ENCODE measurements around the gene DUSP9. TPM values are rescaled to one million over a fixed set of nuclear protein-coding genes. Genes with fewer than 3 reads are reported as not detected.

DUSP9 gene, protein sequence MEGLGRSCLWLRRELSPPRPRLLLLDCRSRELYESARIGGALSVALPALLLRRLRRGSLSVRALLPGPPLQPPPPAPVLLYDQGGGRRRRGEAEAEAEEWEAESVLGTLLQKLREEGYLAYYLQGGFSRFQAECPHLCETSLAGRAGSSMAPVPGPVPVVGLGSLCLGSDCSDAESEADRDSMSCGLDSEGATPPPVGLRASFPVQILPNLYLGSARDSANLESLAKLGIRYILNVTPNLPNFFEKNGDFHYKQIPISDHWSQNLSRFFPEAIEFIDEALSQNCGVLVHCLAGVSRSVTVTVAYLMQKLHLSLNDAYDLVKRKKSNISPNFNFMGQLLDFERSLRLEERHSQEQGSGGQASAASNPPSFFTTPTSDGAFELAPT
- total RNA-seq, result 0.12 TPM in 1 of 2 replicates, not detected in the other

GRCh38 chrX:153646620-153647373 is at the start of gene DUSP9:
Gene DUSP9 (plus strand): TSS chrX:153647203. CDS start chrX:153647954, 751 bp downstream.

DNA sequence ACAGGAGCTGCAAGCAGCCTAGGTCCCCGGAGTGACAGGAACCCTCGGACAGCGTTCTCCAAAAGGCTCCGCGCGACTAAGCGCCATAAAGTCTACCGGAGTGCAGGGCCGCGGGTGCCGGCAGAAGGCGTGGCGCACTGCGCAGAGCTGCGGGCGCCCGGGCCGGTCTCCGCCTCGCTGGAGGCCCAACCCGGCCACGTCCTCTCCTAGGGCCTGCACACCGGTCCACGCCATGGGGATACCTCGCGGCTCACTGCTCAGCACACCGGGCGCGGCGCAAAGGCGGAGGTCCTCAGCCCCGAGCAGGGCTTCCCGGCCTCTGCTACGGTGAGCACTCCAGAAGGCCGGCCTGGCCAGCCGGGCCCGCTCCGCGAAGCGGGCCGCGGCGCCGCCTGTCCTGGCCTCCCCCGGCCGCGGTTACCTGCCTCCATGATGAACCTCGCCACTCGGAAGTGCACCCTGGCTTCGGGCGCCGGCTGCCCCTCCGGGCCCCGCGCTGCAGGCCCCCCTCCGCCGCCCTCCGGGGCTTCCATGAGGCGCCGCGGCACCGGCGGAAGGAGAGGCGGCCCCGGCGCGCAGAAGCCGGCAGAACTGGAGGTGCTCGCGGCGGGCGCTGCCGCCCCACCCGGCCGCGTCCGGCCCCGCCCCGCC is 48.3 kb upstream of the DUSP9 start, which contains the start of gene CCNQ:
Gene CCNQ (minus strand): TSS at position 599 of the 651 bp plus-strand sequence. CDS start 66 bp downstream, at position 533.

GRCh38 chrX:153673428-153674218 is 26.6 kb downstream of the DUSP9 start, which contains the start of gene PNCK:
Gene PNCK (minus strand): TSS chrX:153673813. CDS start chrX:153673076, 737 bp downstream.

GRCh38 chrX:153687121-153688039 is 40.4 kb downstream of the DUSP9 start, which contains the start of gene SLC6A8:
Gene SLC6A8 (plus strand): TSS chrX:153687926. CDS start chrX:153688575, 649 bp downstream.

Other genes with a start within 250 kb of the DUSP9 start
- not detected in 2 replicates for gene PNMA6E, start 245.9 kb upstream of the DUSP9 start, total RNA-seq
- 0.06 TPM in 1 of 2 replicates, not detected in the other for gene ZFP92, start 235.7 kb upstream of the DUSP9 start, total RNA-seq
- gene TREX2, start 201.1 kb upstream of the DUSP9 start, total RNA-seq, result 1.1 and 5.5 TPM in 2 replicates
- gene HAUS7, start 176.6 kb upstream of the DUSP9 start, total RNA-seq, result 15.6 and 16.8 TPM in 2 replicates
- gene BGN, start 152.2 kb upstream of the DUSP9 start, total RNA-seq, result 318 and 356 TPM in 2 replicates
- gene ATP2B3, start 129.6 kb upstream of the DUSP9 start, total RNA-seq, result not detected in 2 replicates
- 14.9 and 22.7 TPM in 2 replicates for gene CCNQ, start 48.1 kb upstream of the DUSP9 start, total RNA-seq
- 0.20 and 0.25 TPM in 2 replicates for gene PNCK, start 26.6 kb downstream of the DUSP9 start, total RNA-seq
- 28.0 and 31.3 TPM in 2 replicates for gene SLC6A8, start 40.7 kb downstream of the DUSP9 start, total RNA-seq
- gene BCAP31, start 77.2 kb downstream of the DUSP9 start, total RNA-seq, result 116 and 122 TPM in 2 replicates
- gene ABCD1, start 77.7 kb downstream of the DUSP9 start, total RNA-seq, result 11.7 and 11.8 TPM in 2 replicates
- gene PLXNB3, start 117.0 kb downstream of the DUSP9 start, total RNA-seq, result 0.94 and 2.4 TPM in 2 replicates
- gene SRPK3, start 133.8 kb downstream of the DUSP9 start, total RNA-seq, result 0.12 TPM in 1 of 2 replicates, not detected in the other
- gene IDH3G, start 147.2 kb downstream of the DUSP9 start, total RNA-seq, result 82.2 and 117 TPM in 2 replicates
- gene SSR4, start 147.5 kb downstream of the DUSP9 start, total RNA-seq, result 281 and 408 TPM in 2 replicates
- gene PDZD4, start 183.3 kb downstream of the DUSP9 start, total RNA-seq, result 0.69 and 1.3 TPM in 2 replicates
- gene L1CAM, start 239.0 kb downstream of the DUSP9 start, total RNA-seq, result 0.05 TPM in 1 of 2 replicates, not detected in the other

Measured in cardiac ventricle fibroblast (primary cell).